22Rv1 (cell line): ENCODE results near the gene GPRC6A.

ENCODE experiments used
- H3K27ac ChIP-seq: fragments of 450-650 bp; 2 replicates; pipeline ENCODE4 v1.5.1; 2017
- CTCF ChIP-seq: fragments of 450-650 bp; IDR thresholded peaks from 2 replicates; pipeline ENCODE4 v1.5.1; 2017; ENCODE audit warnings: mild to moderate bottlenecking
- ZFX ChIP-seq: fragments of 450-650 bp; IDR thresholded peaks from 2 replicates; pipeline ENCODE4 v1.6.1; 2017; ENCODE audit warnings: antibody characterized with exemption, borderline replicate concordance

Gene GPRC6A

GRCh38 chr6:116828983-116829382, at the start of gene GPRC6A:
Gene GPRC6A, minus strand, starts transcription at chr6:116829083. Its CDS starts 70 bp downstream, at chr6:116829013.
- TF ChIP-seq ZFX (no peak), CTCF (no peak)
- no peak within 1 kb of the TSS for H3K27ac ChIP-seq

GRCh38 chr6:116877743-116878142, 48.9 kb upstream of the GPRC6A start:
- H3K27ac ChIP-seq, result no peak overlapping the region
- no peak for TF ChIP-seq CTCF
- TF ChIP-seq ZFX, result no peak

- no peak within 1 kb of the TSS for H3K27ac ChIP-seq
- TF ChIP-seq ZFX (no peak), CTCF (no peak)
These were observed 48.0 kb upstream of the GPRC6A start, which contains the start of gene RFX6 for GRCh38 chr6:116876635-116877611. Gene RFX6, plus strand, starts transcription at chr6:116877242. Its CDS starts 34 bp downstream, at chr6:116877276.

- H3K27ac ChIP-seq, result no peak overlapping the region
- no peak for TF ChIP-seq CTCF
- no peak for TF ChIP-seq ZFX
These were observed 47.2 kb upstream of the GPRC6A start for GRCh38 chr6:116876107-116876506.

GRCh38 chr6:116872771-116873170, 43.9 kb upstream of the GPRC6A start:
- no peak overlapping the region for H3K27ac ChIP-seq
- TF ChIP-seq ZFX (no peak), CTCF (no peak)

- H3K27ac ChIP-seq, result no peak overlapping the region
- TF ChIP-seq ZFX (no peak), CTCF (no peak)
These were observed 37.5 kb upstream of the GPRC6A start for GRCh38 chr6:116866281-116866871.

GRCh38 chr6:116859264-116859663, 30.4 kb upstream of the GPRC6A start:
- TF ChIP-seq CTCF, result no peak
- no peak for TF ChIP-seq ZFX
- H3K27ac ChIP-seq, result no peak overlapping the region
